IMR-90 (cell line): ENCODE data around the gene POU3F3. TPM values are rescaled to one million over a fixed set of nuclear protein-coding genes. Genes with fewer than 3 reads are reported as not detected.

ENCODE experiments used
- ATAC-seq: fragments of 200-7000 bp; cut with Tn5 transposase; 2 replicates; pipeline ENCODE4 v1.9.1; 2020; ENCODE audit warnings: low read depth, mild to moderate bottlenecking, moderate library complexity
- BruUV-seq: library from RNA; stranded (reverse); fragments of 400-500 nt; replicated peaks from 2 replicates; lab custom pipeline; 2021; lab: Mats Ljungman, UMichigan
- CTCF ChIA-PET: fragments of 300-600 bp; formaldehyde crosslinking; extraction: SDS; loops from one replicate; lab custom pipeline; 2021; ENCODE audit warnings: antibody characterized with exemption; lab: Yijun Ruan, JAX
- POLR2A ChIA-PET: fragments of 300-600 bp; sonication (Branson Sonifier 250); formaldehyde crosslinking; loops from one replicate; lab custom pipeline; 2022; ENCODE audit warnings: antibody characterized with exemption; ENCODE audit not compliant: unreplicated experiment; lab: Charles Lee
- DNase-seq: peaks from one replicate; pipeline ENCODE4 v3.0.0; 2013
- H2AFZ ChIP-seq: replicated peaks from 2 replicates; pipeline ENCODE3; 2013; ENCODE audit warnings: low read length, mild to moderate bottlenecking; ENCODE audit not compliant: poor library complexity
- H2AK5ac ChIP-seq: 2 replicates; pipeline ENCODE4 v1.6.1; 2013; ENCODE audit warnings: low read depth, low read length, inconsistent platforms
- H2AK9ac ChIP-seq: replicated peaks from 2 replicates; pipeline ENCODE3; 2013; ENCODE audit warnings: mild to moderate bottlenecking, low read depth, low read length, moderate library complexity; ENCODE audit not compliant: poor library complexity
- H2BK120ac ChIP-seq: 2 replicates; pipeline ENCODE4 v1.6.1; 2013; ENCODE audit warnings: low read depth, low read length, inconsistent platforms
- H2BK15ac ChIP-seq: 3 replicates; pipeline ENCODE4 v1.6.1; 2013; ENCODE audit warnings: low read depth, low read length, inconsistent platforms
- H2BK20ac ChIP-seq: 2 replicates; pipeline ENCODE4 v1.6.1; 2013; ENCODE audit warnings: low read depth, mild to moderate bottlenecking, inconsistent platforms, low read length, moderate library complexity
- H2BK5ac ChIP-seq: 2 replicates; pipeline ENCODE4 v1.6.1; 2013; ENCODE audit warnings: mild to moderate bottlenecking, low read depth, low read length, inconsistent platforms; ENCODE audit not compliant: poor library complexity, severe bottlenecking
- H3K14ac ChIP-seq: replicated peaks from 2 replicates; pipeline ENCODE4 v1.6.1; 2013; ENCODE audit warnings: low read depth, low read length, inconsistent platforms
- H3K18ac ChIP-seq: 2 replicates; pipeline ENCODE4 v1.6.1; 2013; ENCODE audit warnings: low read depth, low read length, control low read depth
- H3K23ac ChIP-seq: 2 replicates; pipeline ENCODE4 v1.6.1; 2013; ENCODE audit warnings: low read depth, low read length, inconsistent platforms
- H3K27ac ChIP-seq: 2 replicates; pipeline ENCODE4 v1.5.1; 2013; ENCODE audit warnings: mild to moderate bottlenecking, control low read depth, low read length; ENCODE audit not compliant: insufficient read depth
- H3K27me3 ChIP-seq: 2 replicates; pipeline ENCODE4 v1.6.1; 2013; ENCODE audit warnings: low read length; ENCODE audit not compliant: control insufficient read depth, insufficient read depth
- H3K36me3 ChIP-seq: 2 replicates; pipeline ENCODE4 v1.6.1; 2013; ENCODE audit warnings: low read length, mixed read lengths; ENCODE audit not compliant: control insufficient read depth, insufficient read depth
- H3K4ac ChIP-seq: 2 replicates; pipeline ENCODE4 v1.6.1; 2013; ENCODE audit warnings: low read depth, low read length, inconsistent platforms
- H3K4me1 ChIP-seq: 2 replicates; pipeline ENCODE4 v1.6.1; 2013; ENCODE audit warnings: low read length, mixed read lengths; ENCODE audit not compliant: control insufficient read depth, insufficient read depth
- H3K4me2 ChIP-seq: 2 replicates; pipeline ENCODE4 v1.6.1; 2013; ENCODE audit warnings: low read depth, mild to moderate bottlenecking, control low read depth, low read length, moderate library complexity
- H3K4me3 ChIP-seq: 2 replicates; pipeline ENCODE4 v1.5.1; 2013; ENCODE audit warnings: low read depth, mild to moderate bottlenecking, control low read depth, low read length, moderate library complexity; ENCODE audit not compliant: insufficient read depth
- H3K56ac ChIP-seq: 2 replicates; pipeline ENCODE4 v1.6.1; 2013; ENCODE audit warnings: low read length, inconsistent platforms; ENCODE audit not compliant: insufficient read depth; ENCODE audit errors: extremely low read depth
- H3K79me1 ChIP-seq, 2 experiments: 2 replicates each; pipeline ENCODE4 v1.6.1; 2013; ENCODE audit warnings: low read length in 2 of 2, inconsistent platforms in 1 of 2, low read depth in 1 of 2
- H3K9ac ChIP-seq: 2 replicates; pipeline ENCODE4 v1.6.1; 2013; ENCODE audit warnings: low read depth, low read length, control low read depth
- H3K9me1 ChIP-seq: 2 replicates; pipeline ENCODE4 v1.6.1; 2013; ENCODE audit warnings: low read length, inconsistent platforms; ENCODE audit not compliant: insufficient read depth
- H3K9me3 ChIP-seq: 2 replicates; pipeline ENCODE4 v1.6.1; 2013; ENCODE audit warnings: low read length; ENCODE audit not compliant: control insufficient read depth, insufficient read depth
- H4K20me1 ChIP-seq: 2 replicates; pipeline ENCODE4 v1.6.1; 2013; ENCODE audit warnings: low read length, inconsistent platforms; ENCODE audit not compliant: insufficient read depth
- H4K5ac ChIP-seq: 2 replicates; pipeline ENCODE4 v1.6.1; 2013; ENCODE audit warnings: mild to moderate bottlenecking, low read depth, low read length, control low read depth
- H4K8ac ChIP-seq, 2 experiments: 2 replicates each; pipeline ENCODE4 v1.6.1; 2013; ENCODE audit warnings: low read depth in 2 of 2, low read length in 2 of 2, control low read depth in 1 of 2, inconsistent platforms in 1 of 2
- H4K91ac ChIP-seq: 2 replicates; pipeline ENCODE4 v1.6.1; 2013; ENCODE audit warnings: low read depth, low read length, inconsistent platforms; ENCODE audit not compliant: insufficient read depth
- BHLHE40 ChIP-seq: fragments of 150-350 bp; IDR thresholded peaks from 2 replicates; pipeline ENCODE4 v1.6.1; 2016; ENCODE audit warnings: mild to moderate bottlenecking, low read depth, low read length
- CHD1 ChIP-seq: IDR thresholded peaks from 2 replicates; pipeline ENCODE4 v1.6.1; 2012; ENCODE audit warnings: low read depth, low read length, improper control_type of control experiment
- CTCF ChIP-seq: conservative IDR thresholded peaks from 2 replicates; pipeline ENCODE4 v1.5.1; 2012; ENCODE audit warnings: mild to moderate bottlenecking, low read depth, low read length, improper control_type of control experiment
- ELK1 ChIP-seq: fragments of 150-350 bp; IDR thresholded peaks from 2 replicates; pipeline ENCODE4 v1.6.1; 2016; ENCODE audit warnings: low read depth, mild to moderate bottlenecking, low read length, moderate library complexity, borderline replicate concordance
- MAFK ChIP-seq: IDR thresholded peaks from 2 replicates; pipeline ENCODE4 v1.6.1; 2012; ENCODE audit warnings: low read depth, low read length, improper control_type of control experiment
- MAZ ChIP-seq: IDR thresholded peaks from 2 replicates; pipeline ENCODE4 v1.6.1; 2012; ENCODE audit warnings: low read depth, mild to moderate bottlenecking, low read length, improper control_type of control experiment, moderate library complexity, borderline replicate concordance
- MXI1 ChIP-seq: IDR thresholded peaks from 2 replicates; pipeline ENCODE4 v1.6.1; 2012; ENCODE audit warnings: low read depth, mild to moderate bottlenecking, low read length, moderate library complexity, borderline replicate concordance
- NFE2L2 ChIP-seq: fragments of 150-350 bp; IDR thresholded peaks from 2 replicates; pipeline ENCODE4 v1.6.1; 2016; ENCODE audit warnings: low read depth, mild to moderate bottlenecking, low read length
- POLR2A ChIP-seq: IDR thresholded peaks from 2 replicates; pipeline ENCODE4 v1.6.1; 2012; ENCODE audit warnings: mild to moderate bottlenecking, low read depth, low read length
- SMC3 ChIP-seq: fragments of 150-350 bp; IDR thresholded peaks from 2 replicates; pipeline ENCODE4 v1.6.1; 2016; ENCODE audit warnings: low read depth, mild to moderate bottlenecking, antibody characterized with exemption, low read length, moderate library complexity
- WGBS, 2 experiments: methylation state at CpG; one replicate each; pipeline versions ENCODE4 v1.1.5 to v1.1.7; 2013; ENCODE audit warnings: missing lambda C conversion rate in 2 of 2; ENCODE audit not compliant: insufficient read length in 1 of 2; ENCODE audit errors: extremely low coverage in 2 of 2; 5-methylcytosine and 5-hydroxymethylcytosine counted together
- dilution Hi-C: fragments of 300-500 bp; cut with HindIII; formaldehyde crosslinking; loops from one replicate; pipeline ENCODE4 v1.14.3; 2018; ENCODE audit warnings: low sequenced_read_pairs; ENCODE audit not compliant: unreplicated experiment
- in situ Hi-C: fragments of 300-500 bp; cut with MboI; formaldehyde crosslinking; loops from 3 replicates; pipeline ENCODE4 v1.14.3; 2019; ENCODE audit warnings: low sequenced_read_pairs, inconsistent platforms, mixed read lengths
- intact Hi-C: fragments of 100-400 bp; cut with micrococcal nuclease; formaldehyde crosslinking; loops from 2 replicates; pipeline ENCODE4 v1.10.0; 2022
- polyA plus RNA-seq, 3 experiments: library from polyadenylated mRNA; depleted of rRNA; stranded (reverse); fragments of >200 nt; gene quantifications; 2 replicates each; pipeline ENCODE4 v1.2.3, GENCODE V29; 2012; ENCODE audit warnings: low replicate concordance in 1 of 3
- total RNA-seq: library from RNA; depleted of rRNA; stranded (reverse); fragments of >200 nt; gene quantifications from 2 replicates; pipeline ENCODE4 v1.2.3, GENCODE V29; 2012

Gene POU3F3
- total and polyA plus RNA-seq, 2 of the 4 experiments (the other 2 are of a cell fraction), result not detected

GRCh38 chr2:104863468-104864279, 9.8 kb downstream of the POU3F3 start:
- Histone ChIP-seq H3K79me1 (no peaks in the 10 kb centered on the region), H3K36me3 (no peaks in the 10 kb centered on the region), H2BK15ac (no peak overlapping the region), H4K91ac (no peak overlapping the region), H4K20me1 (no peaks in the 10 kb centered on the region), H4K8ac (no peak overlapping the region), H2AK9ac (no peak overlapping the region), H3K27ac (no peak overlapping the region), H2BK120ac (no peak overlapping the region), H3K27me3 (peaks cover 71% of the 10 kb centered on the region), H3K9ac (no peak overlapping the region), H3K14ac (no peak overlapping the region), H2BK5ac (no peak overlapping the region), H3K56ac (no peak overlapping the region), H3K4me3 (no peak overlapping the region), H3K18ac (no peak overlapping the region), H3K4me2 (no peak overlapping the region), H4K5ac (no peak overlapping the region), H3K4ac (no peak overlapping the region), H3K23ac (no peak overlapping the region), H2BK20ac (no peak overlapping the region), H3K4me1 (no peaks in the 10 kb centered on the region), H2AK5ac (no peak overlapping the region), H3K9me3 (no peaks in the 10 kb centered on the region), H2AFZ (no peak overlapping the region), H3K9me1 (no peaks in the 10 kb centered on the region)
- TF ChIP-seq POLR2A, result no peak
- TF ChIP-seq CHD1, result no peak
- no peak for TF ChIP-seq SMC3
- TF ChIP-seq BHLHE40, result no peak
- TF ChIP-seq CTCF, result no peak
- no peak for TF ChIP-seq ELK1
- TF ChIP-seq MXI1, result no peak
- TF ChIP-seq MAZ, result no peak
- TF ChIP-seq MAFK, result no peak
- no peak for TF ChIP-seq NFE2L2
- in situ Hi-C loops (no loop called here), intact Hi-C loops (no loop called here), dilution Hi-C loops (no loop called here)
- DNase-seq, result no peak
- ChIA-PET CTCF (no interaction called here), POLR2A (no interaction called here)
- 3% methylated on average over 21 of the region's 60 CpGs; no CpG with 5 or more reads in 1 of the 2 experiments for WGBS, 2 experiments
- no TSS peak for BruUV-seq
- no peak for ATAC-seq
